WERI-Rb-1 (cell line): ENCODE results near the gene SMC6.
A peak's percentile ranks its signal among the peaks of the same experiment; 100 is the strongest.

Experiments
- DNase-seq: peaks from one replicate; pipeline ENCODE4 v3.0.0-alpha.2; 2020
- H3K27ac ChIP-seq: fragments of 250-450 bp; sonication (Bioruptor Pico); 2 replicates; pipeline ENCODE4 v1.5.1; 2020; ENCODE audit warnings: mild to moderate bottlenecking, moderate library complexity
- H3K27me3 ChIP-seq: fragments of 250-450 bp; sonication (Bioruptor Pico); 2 replicates; pipeline ENCODE4 v1.5.1; 2021; ENCODE audit warnings: mild to moderate bottlenecking, low read depth, moderate library complexity; ENCODE audit not compliant: insufficient read depth, severe bottlenecking
- H3K36me3 ChIP-seq: fragments of 250-450 bp; sonication (Bioruptor Pico); 2 replicates; pipeline ENCODE4 v1.5.1; 2020; ENCODE audit warnings: mild to moderate bottlenecking, moderate library complexity
- H3K4me3 ChIP-seq: 2 replicates; pipeline ENCODE4 v1.5.1; 2011; ENCODE audit warnings: low read depth, mild to moderate bottlenecking, control low read depth, low read length
- H3K9me3 ChIP-seq: fragments of 250-450 bp; sonication (Bioruptor Pico); 2 replicates; pipeline ENCODE4 v1.5.1; 2021; ENCODE audit warnings: mild to moderate bottlenecking, moderate library complexity; ENCODE audit not compliant: severe bottlenecking
- CTCF ChIP-seq: IDR thresholded peaks from 2 replicates; pipeline ENCODE4 v1.5.1; 2011; ENCODE audit warnings: low read depth, mild to moderate bottlenecking, control low read depth, inconsistent platforms, low read length

The SMC6 gene

GRCh38 chr2:17649026-17649425 lies 104.6 kb downstream of the SMC6 start:
- Histone ChIP-seq H3K4me3 (no peak overlapping the region), H3K27ac (no peak overlapping the region), H3K36me3 (no peaks in the 10 kb centered on the region), H3K27me3 (no peaks in the 10 kb centered on the region), H3K9me3 (no peaks in the 10 kb centered on the region)
- TF ChIP-seq CTCF, result no peak
- DNase-seq, result no peak

- Histone ChIP-seq H3K4me3 (no peak overlapping the region), H3K27me3 (no peaks in the 10 kb centered on the region), H3K27ac (no peak overlapping the region), H3K36me3 (no peaks in the 10 kb centered on the region), H3K9me3 (no peaks in the 10 kb centered on the region)
- no peak for TF ChIP-seq CTCF
- no peak for DNase-seq
Observed at GRCh38 chr2:17648581-17648980, 105.0 kb downstream of the SMC6 start.

- no peak for TF ChIP-seq CTCF
- H3K36me3 ChIP-seq, result no peaks in the 10 kb centered on the region
- H3K27ac ChIP-seq, result no peak overlapping the region
- DNase-seq, result no peak
- no peaks in the 10 kb centered on the region for H3K27me3 ChIP-seq
- H3K4me3 ChIP-seq, result no peak overlapping the region
- H3K9me3 ChIP-seq, result no peaks in the 10 kb centered on the region
Observed at GRCh38 chr2:17646838-17647701, 106.5 kb downstream of the SMC6 start.

- H3K36me3 ChIP-seq, result no peaks in the 10 kb centered on the region
- no peaks in the 10 kb centered on the region for H3K27me3 ChIP-seq
- H3K27ac ChIP-seq, result no peak overlapping the region
- peak; percentile 40 for DNase-seq
- no peak overlapping the region for H3K4me3 ChIP-seq
- peak; percentile 69 for TF ChIP-seq CTCF
- no peaks in the 10 kb centered on the region for H3K9me3 ChIP-seq
Observed at GRCh38 chr2:17646081-17646554, 107.5 kb downstream of the SMC6 start.

GRCh38 chr2:17644997-17645720 lies 108.5 kb downstream of the SMC6 start:
- no peak for TF ChIP-seq CTCF
- Histone ChIP-seq H3K27ac (no peak overlapping the region), H3K4me3 (no peak overlapping the region), H3K9me3 (no peaks in the 10 kb centered on the region), H3K27me3 (no peaks in the 10 kb centered on the region), H3K36me3 (no peaks in the 10 kb centered on the region)
- DNase-seq, result no peak
